Measurements from ENCODE around the gene TPM2. TPM values are rescaled to one million over a fixed set of nuclear protein-coding genes. Genes with fewer than 3 reads are reported as not detected.
A peak's percentile ranks its signal among the peaks of the same experiment; 100 is the strongest.

Gene TPM2
- total RNA-seq, 1 donor from 2014 or later = 161 TPM

GRCh38 chr9:35683323-35683722 lies 6.4 kb downstream of the TPM2 start:
- H3K36me3 ChIP-seq = peaks cover 10% of the 10 kb centered on the region
- intact Hi-C loops (cut with DNase I) = no loop called here
- DNase-seq = no peak
- no peaks in the 10 kb centered on the region for H3K27me3 ChIP-seq
- H3K27ac ChIP-seq = no peak overlapping the region
- TF ChIP-seq CTCF (IDR thresholded peaks at IDR 0.05) = no peak
- no peaks in the 10 kb centered on the region for H3K4me1 ChIP-seq
- no peaks in the 10 kb centered on the region for H3K9me3 ChIP-seq
- peak; percentile 65 for ATAC-seq
- H3K4me3 ChIP-seq = no peak overlapping the region

GRCh38 chr9:35682520-35683315 lies 7.0 kb downstream of the TPM2 start:
- no peak overlapping the region for H3K27ac ChIP-seq
- no peak for TF ChIP-seq CTCF (IDR thresholded peaks at IDR 0.05)
- intact Hi-C loops (cut with DNase I) = no loop called here
- peaks cover 10% of the 10 kb centered on the region for H3K36me3 ChIP-seq
- no peaks in the 10 kb centered on the region for H3K4me1 ChIP-seq
- no peaks in the 10 kb centered on the region for H3K9me3 ChIP-seq
- no peak overlapping the region for H3K4me3 ChIP-seq
- no peaks in the 10 kb centered on the region for H3K27me3 ChIP-seq
- no peak for DNase-seq
- ATAC-seq = no peak

- no peaks in the 10 kb centered on the region for H3K27me3 ChIP-seq
- no peaks in the 10 kb centered on the region for H3K4me1 ChIP-seq
- H3K36me3 ChIP-seq = peaks cover 10% of the 10 kb centered on the region
- no peak overlapping the region for H3K27ac ChIP-seq
- H3K4me3 ChIP-seq = no peak overlapping the region
- ATAC-seq (no peak), DNase-seq (no peak)
- TF ChIP-seq CTCF (IDR thresholded peaks at IDR 0.05) = no peak
- no peaks in the 10 kb centered on the region for H3K9me3 ChIP-seq
- intact Hi-C loops (cut with DNase I) = no loop called here
These were observed 7.7 kb downstream of the TPM2 start for GRCh38 chr9:35682051-35682450.

DNA sequence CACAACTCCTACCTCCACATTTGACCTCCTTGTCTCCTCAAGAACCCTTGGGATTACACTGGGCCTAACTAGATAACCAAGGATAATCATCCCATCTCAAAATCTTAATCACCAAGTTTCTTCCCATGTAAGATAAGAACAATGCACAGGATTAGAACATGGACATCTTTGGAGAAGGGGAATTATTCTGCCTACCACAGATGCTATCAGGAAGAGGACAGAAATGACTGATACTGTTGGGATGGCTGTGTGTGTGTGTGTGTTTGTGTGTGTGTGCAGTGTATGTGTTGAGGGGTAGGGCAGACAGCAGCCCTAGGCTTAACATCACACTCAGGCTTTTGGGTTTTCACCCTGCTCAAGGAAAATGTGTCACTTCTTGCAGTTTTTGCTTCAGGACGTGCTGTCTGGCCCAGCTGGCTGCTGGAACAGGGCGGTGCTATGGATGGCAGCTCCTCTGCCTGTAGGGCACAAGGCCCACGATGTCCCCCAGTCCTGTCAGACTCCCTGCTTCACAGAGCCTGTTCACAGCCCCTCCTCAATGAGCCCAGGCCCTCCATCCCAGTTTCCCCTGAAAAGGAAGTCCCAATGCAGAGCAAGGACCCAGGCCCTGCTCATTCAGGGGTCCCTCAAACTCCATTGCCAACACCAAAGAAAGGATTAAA lies 8.3 kb downstream of the TPM2 start:
- Histone ChIP-seq H3K27me3 (no peaks in the 10 kb centered on the region), H3K36me3 (peaks cover 10% of the 10 kb centered on the region), H3K4me1 (no peaks in the 10 kb centered on the region), H3K27ac (no peak overlapping the region), H3K9me3 (no peaks in the 10 kb centered on the region), H3K4me3 (no peak overlapping the region)
- intact Hi-C loops (cut with DNase I) = no loop called here
- DNase-seq (no peak), ATAC-seq (no peak)
- no peak for TF ChIP-seq CTCF (IDR thresholded peaks at IDR 0.05)

DNA sequence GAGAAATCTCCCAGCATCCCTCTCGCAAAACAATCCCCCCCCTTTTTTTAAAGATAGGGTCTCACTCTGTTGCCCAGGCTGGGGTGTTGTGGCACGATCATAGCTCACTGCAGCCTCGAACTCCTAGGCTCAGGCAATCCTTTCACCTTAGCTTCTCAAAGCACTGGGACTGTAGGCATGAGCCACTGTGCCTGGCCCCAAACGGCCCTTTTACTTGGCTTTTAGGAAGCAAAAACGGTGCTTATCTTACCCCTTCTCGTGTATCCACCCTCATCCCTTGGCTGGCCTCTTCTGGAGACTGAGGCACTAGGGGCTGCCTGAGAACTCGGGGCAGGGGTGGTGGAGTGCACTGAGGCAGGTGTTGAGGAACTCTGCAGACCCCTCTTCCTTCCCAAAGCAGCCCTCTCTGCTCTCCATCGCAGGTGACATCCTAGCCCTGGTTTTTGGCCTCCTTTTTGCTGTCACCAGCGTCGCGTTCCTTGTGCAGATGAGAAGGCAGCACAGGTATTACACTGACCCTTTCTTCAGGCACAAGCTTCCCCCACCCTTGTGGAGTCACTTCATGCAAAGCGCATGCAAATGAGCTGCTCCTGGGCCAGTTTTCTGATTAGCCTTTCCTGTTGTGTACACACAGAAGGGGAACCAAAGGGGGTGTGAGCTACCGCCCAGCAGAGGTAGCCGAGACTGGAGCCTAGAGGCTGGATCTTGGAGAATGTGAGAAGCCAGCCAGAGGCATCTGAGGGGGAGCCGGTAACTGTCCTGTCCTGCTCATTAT lies 9.2 kb downstream of the TPM2 start:
- TF ChIP-seq CTCF (IDR thresholded peaks at IDR 0.05) = no peak
- H3K27ac ChIP-seq = no peak overlapping the region

More for the DNA sequence above, 9.2 kb downstream of the TPM2 start:
- no peaks in the 10 kb centered on the region for H3K27me3 ChIP-seq
- H3K9me3 ChIP-seq = no peaks in the 10 kb centered on the region
- peaks cover 8% of the 10 kb centered on the region for H3K4me1 ChIP-seq
- peaks cover 10% of the 10 kb centered on the region for H3K36me3 ChIP-seq
- ATAC-seq = no peak
- no peak overlapping the region for H3K4me3 ChIP-seq
- no peak for DNase-seq
- intact Hi-C loops (cut with DNase I) = no loop called here

All from upper lobe of right lung (tissue), 1 donor.